Urinary bladder (tissue), 4 donors: ENCODE data around the gene SV2A. TPM values are rescaled to one million over a fixed set of nuclear protein-coding genes. Genes with fewer than 3 reads are reported as not detected.

Experiments used
- DNase-seq: peaks from one replicate; pipeline ENCODE4 v3.0.0-alpha.2; 2015; ENCODE audit errors: extremely low spot score
- H3K27ac ChIP-seq: one replicate; pipeline ENCODE4 v1.5.1; 2013; ENCODE audit warnings: low read depth, mild to moderate bottlenecking, moderate library complexity
- H3K36me3 ChIP-seq: one replicate; pipeline ENCODE4 v1.6.1; 2013; ENCODE audit warnings: mild to moderate bottlenecking, moderate library complexity; ENCODE audit not compliant: insufficient read depth
- H3K4me1 ChIP-seq: one replicate; pipeline ENCODE4 v1.6.1; 2013; ENCODE audit warnings: mild to moderate bottlenecking, moderate library complexity; ENCODE audit not compliant: insufficient read depth
- H3K4me3 ChIP-seq: one replicate; pipeline ENCODE4 v1.5.1; 2013; ENCODE audit warnings: low read depth, low read length
- WGBS: extraction: QIAGEN DNeasy Blood & Tissue Kit; methylation state at CpG from one replicate; pipeline ENCODE4 v1.1.7; 2013; 5-methylcytosine and 5-hydroxymethylcytosine counted together
- polyA plus RNA-seq: library from polyadenylated mRNA; stranded (reverse); fragments of 200-250 nt; gene quantifications from one replicate; pipeline ENCODE4 v1.2.3, GENCODE V29; 2013
- total RNA-seq: library from RNA; depleted of rRNA; stranded (reverse); fragments of >200 nt; gene quantifications from one replicate; pipeline ENCODE4 v1.2.3, GENCODE V29; 2014
- donor health status: healthy with polysubstance abuse.
- donor health status: healthy.

The SV2A gene
- total and polyA plus RNA-seq, 2 donors: 5.5 to 7.3 TPM

DNA sequence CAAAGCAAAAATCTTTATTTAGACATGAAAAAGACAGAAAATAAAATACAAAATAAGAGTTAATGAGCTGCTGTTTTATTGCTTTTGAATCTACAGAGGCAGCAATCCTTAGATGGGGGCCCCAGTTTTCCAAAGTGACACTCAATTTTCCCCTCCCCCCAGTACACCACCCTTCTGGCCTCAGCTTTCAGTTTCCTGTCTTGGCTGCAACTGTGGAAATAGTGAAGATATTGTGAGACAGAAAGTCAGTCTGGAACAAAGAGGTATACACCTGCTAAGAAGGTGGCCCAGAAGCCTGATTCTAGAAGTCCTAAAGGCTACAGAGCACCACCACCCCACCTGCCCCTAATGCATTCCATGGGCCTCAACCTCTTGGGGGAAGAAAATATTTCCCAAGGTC is 20.1 kb upstream of the SV2A start:
- Histone ChIP-seq H3K4me1 (no peaks in the 10 kb centered on the region), H3K36me3 (no peaks in the 10 kb centered on the region), H3K4me3 (no peak overlapping the region), H3K27ac (no peak overlapping the region)
- DNase-seq: no peak

DNA sequence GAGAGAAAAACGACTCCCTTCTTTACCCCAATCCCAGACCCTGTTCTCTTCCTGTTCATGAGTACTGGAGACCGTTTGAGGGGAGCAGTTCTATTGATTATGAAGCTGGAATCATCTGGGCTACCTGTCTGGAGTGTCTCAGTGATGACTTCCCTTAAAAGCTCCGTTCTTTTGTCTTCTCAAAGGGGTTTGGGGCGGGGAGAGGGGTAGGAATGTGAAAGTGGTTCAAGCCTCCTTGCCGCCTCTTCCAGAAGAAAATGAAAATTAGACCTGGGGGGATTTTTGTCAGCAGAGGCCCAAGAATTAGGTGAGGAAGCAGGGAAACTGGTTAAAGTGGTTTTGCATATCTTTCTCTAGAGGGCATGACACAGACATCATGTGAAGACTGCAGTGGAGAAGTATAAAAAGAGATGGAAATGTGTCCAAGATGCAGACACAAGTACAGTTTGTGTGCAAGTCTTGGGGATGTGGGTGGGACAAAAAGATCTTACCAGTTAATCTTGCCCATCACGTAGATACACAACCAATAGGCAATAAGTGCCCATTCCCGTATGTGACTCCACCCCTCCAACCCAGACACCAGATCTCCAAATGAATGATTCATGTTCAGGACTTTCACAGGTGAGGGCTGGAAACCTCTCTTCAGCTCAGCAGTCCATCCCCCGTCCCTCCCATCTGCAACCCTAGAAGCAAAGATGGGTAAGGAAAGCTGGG is 19.5 kb upstream of the SV2A start:
- 10% methylated on average over 8 of the region's 8 CpGs for WGBS
- peak overlapping the region; percentile 4 for H3K4me3 ChIP-seq
- H3K4me1 ChIP-seq: no peaks in the 10 kb centered on the region
- peak overlapping the region; percentile 49 for H3K27ac ChIP-seq
- no peak for DNase-seq
- no peaks in the 10 kb centered on the region for H3K36me3 ChIP-seq

DNA sequence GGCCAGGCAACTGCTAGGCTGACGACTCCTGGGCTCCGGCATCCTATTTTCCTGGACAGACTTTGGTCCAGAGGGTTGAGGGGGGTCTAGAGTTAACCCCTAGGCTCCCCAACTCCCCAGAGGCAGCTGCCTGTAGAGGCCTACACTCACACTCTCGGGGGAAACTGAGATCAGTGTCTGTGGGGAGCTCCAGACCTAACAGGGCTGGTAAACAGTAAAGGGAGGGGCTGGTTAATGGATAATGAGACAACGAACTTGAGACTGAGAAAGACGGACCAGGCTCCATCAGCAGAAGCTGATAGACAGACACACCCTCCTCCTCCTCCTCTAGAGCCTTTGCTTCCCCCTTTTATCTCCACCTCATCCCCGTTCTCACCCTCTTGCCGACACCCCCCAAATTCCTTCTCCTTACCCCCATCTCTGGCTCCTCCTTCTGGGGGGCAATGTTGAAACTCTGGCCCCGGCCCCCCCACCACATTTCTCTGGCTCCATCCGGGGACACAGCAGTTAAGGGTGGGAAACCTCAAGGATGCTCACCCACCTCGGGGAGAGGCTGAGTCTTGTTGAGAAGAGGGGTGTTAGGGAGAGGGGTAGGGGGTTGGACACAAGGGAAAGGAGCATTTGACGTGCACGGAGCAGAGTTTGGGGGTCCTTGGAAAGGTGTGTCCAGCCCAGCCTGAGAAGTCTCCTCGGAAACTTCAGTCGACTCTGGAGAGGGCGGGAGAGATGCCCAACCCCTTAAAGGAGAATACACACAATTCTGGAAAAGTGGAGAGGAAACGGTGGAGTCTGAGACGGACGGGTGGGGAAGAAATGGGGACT is 18.7 kb upstream of the SV2A start, which contains the start of gene MTMR11:
Gene MTMR11 (minus strand): TSS at position 710 of the 822 bp plus-strand sequence. CDS start 232 bp downstream, at position 478.
- WGBS: 14% methylated on average over 18 of the region's 18 CpGs

DNA sequence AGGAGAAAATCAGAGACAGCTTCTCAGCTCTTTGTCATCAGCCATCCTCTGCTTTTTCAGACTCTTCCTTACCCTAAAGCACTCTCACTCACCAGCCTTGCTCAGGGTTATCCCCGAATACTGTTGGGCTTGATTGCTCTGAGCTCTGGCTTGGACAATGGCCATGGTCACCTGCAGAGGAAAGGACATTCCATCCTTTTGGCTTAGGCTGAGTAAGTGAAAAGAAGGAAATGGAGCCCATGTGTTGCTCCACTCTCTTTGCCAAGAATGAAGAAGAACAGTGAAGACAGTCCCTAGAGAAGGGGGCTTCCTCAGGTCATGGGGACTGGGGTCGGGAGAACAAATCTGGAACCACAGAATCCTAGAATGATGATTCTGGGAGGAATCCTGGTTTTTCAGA is 16.7 kb upstream of the SV2A start:
- H3K27ac ChIP-seq: no peak overlapping the region
- WGBS: 83% methylated on average over 2 of the region's 2 CpGs
- no peaks in the 10 kb centered on the region for H3K36me3 ChIP-seq
- no peaks in the 10 kb centered on the region for H3K4me1 ChIP-seq
- no peak overlapping the region for H3K4me3 ChIP-seq
- no peak for DNase-seq

More for the DNA sequence above, 18.7 kb upstream of the SV2A start, which contains the start of gene MTMR11:
- Histone ChIP-seq H3K4me3 (peak within 1 kb of the TSS; percentile 41), H3K4me1 (no peaks in the 10 kb centered on the region), H3K27ac (peak within 1 kb of the TSS; percentile 49), H3K36me3 (no peaks in the 10 kb centered on the region)
- no peak for DNase-seq

DNA sequence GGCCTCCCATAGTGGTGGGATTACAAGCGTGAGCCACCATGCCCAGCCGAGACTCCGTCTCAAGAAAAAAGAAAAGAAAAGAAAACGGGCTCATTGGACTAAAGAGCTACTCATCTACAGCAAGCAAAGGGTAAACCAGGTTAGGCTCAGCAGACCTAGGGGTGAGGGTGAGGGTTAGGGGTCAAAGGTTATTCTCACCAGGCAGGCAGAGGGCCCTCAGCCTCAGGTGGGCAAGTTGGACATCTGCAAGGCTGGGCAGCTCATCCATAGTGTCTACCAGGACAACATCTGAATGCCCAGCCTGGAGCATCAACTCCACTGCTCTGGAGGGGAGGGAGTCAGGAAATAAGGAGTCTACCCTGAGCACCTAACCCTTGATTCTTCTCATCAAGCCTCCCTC is 15.6 kb upstream of the SV2A start:
- no peaks in the 10 kb centered on the region for H3K36me3 ChIP-seq
- H3K4me3 ChIP-seq: no peak overlapping the region
- 99% methylated on average over 4 of the region's 4 CpGs for WGBS
- no peak for DNase-seq
- peaks cover 2% of the 10 kb centered on the region for H3K4me1 ChIP-seq
- H3K27ac ChIP-seq: no peak overlapping the region

DNA sequence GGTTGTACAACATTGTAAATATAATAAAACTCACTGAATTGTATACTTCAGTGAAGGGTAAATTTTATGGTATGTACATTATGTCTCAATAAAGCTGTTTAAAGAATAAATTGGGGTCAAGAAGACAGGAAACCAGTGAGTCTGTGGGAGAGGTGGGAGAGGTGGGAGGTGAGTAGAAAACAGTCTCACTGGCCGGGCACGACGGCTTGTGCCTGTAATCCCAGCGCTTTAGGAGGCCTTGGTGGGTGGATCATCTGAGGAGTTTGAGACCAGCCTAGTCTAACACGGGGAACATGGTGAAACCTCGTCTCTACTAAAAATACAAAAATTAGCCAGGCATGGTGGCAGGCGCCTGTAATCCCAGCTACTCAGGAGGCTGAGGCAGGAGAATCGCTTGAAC is 14.8 kb upstream of the SV2A start:
- 87% methylated on average over 8 of the region's 8 CpGs for WGBS
- H3K36me3 ChIP-seq: no peaks in the 10 kb centered on the region
- no peak overlapping the region for H3K4me3 ChIP-seq

DNA sequence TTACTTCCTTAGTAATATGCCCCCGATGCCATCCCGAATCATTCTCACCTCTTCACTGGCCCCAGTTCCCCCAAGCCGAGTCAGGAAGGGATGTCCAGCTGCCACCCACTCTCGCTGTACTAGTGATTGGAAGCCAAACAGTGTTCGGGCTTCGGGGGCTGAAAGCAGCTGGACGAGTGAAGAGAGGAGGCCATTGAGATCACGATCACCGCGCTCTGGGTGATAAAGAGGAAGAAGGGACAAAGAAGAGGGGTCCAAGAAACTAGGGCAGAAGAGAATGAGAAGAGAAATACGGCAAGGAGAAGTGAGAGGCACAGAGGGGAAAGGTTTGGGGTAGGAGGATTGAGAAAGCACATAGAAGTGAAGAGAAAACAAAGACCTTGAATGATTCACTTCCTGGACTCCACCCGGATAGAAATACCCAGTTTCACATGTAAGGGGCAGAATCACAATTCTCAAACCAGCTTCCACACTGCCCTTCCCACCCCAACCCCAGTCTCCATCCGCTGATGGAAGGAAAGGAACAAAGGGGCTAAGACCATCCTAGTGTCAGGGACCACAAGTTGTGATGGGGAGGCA is 13.7 kb upstream of the SV2A start:
- no peak for DNase-seq
- Histone ChIP-seq H3K4me3 (no peak overlapping the region), H3K4me1 (peaks cover 2% of the 10 kb centered on the region), H3K27ac (no peak overlapping the region), H3K36me3 (no peaks in the 10 kb centered on the region)
- WGBS: 81% methylated on average over 13 of the region's 13 CpGs

More for the DNA sequence above, 14.8 kb upstream of the SV2A start:
- Histone ChIP-seq H3K27ac (no peak overlapping the region), H3K4me1 (peaks cover 2% of the 10 kb centered on the region)
- no peak for DNase-seq

DNA sequence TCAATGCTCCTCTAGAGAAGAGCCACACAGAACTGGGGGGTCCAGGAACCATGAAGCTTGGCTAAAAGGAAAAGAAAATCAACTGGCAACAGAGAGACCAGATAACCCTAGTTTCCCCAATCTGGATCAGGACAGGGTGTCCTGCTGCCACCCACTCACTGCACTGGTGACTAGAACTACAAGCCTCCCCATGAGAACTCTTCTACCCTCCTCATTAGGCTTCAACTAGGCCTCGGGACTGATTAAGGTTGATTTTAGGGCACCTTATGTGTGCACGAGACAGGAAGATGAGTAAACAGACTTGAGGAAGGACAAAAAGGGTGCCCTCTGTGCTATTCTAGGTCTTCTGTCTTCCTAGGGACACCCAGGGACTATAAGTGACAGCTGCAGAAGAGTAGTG is 12.2 kb upstream of the SV2A start:
- Histone ChIP-seq H3K4me3 (no peak overlapping the region), H3K27ac (no peak overlapping the region), H3K4me1 (peaks cover 2% of the 10 kb centered on the region), H3K36me3 (peaks cover 2% of the 10 kb centered on the region)
- DNase-seq: no peak
- 87% methylated on average over 2 of the region's 2 CpGs for WGBS

DNA sequence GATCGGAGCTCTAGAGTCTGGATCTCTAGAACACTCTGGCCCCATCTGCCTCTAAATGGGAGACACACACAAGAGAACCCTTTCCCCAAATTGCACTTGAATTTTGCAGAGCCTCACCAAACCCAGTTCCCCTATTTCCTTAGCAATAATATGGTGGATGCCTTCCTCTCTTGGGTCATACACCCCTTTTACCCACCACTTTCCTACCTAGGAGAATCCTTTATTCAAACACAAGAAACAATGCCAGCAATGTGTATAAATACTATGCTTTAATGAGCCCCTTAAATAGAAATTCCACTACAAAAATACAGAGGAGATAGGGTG is 10.7 kb upstream of the SV2A start:
- DNase-seq: no peak
- WGBS: 0% methylated on average over 1 of the region's 1 CpG
- H3K27ac ChIP-seq: peak overlapping the region; percentile 86
- H3K4me3 ChIP-seq: peak overlapping the region; percentile 77
- H3K4me1 ChIP-seq: peaks cover 2% of the 10 kb centered on the region
- peaks cover 6% of the 10 kb centered on the region for H3K36me3 ChIP-seq

DNA sequence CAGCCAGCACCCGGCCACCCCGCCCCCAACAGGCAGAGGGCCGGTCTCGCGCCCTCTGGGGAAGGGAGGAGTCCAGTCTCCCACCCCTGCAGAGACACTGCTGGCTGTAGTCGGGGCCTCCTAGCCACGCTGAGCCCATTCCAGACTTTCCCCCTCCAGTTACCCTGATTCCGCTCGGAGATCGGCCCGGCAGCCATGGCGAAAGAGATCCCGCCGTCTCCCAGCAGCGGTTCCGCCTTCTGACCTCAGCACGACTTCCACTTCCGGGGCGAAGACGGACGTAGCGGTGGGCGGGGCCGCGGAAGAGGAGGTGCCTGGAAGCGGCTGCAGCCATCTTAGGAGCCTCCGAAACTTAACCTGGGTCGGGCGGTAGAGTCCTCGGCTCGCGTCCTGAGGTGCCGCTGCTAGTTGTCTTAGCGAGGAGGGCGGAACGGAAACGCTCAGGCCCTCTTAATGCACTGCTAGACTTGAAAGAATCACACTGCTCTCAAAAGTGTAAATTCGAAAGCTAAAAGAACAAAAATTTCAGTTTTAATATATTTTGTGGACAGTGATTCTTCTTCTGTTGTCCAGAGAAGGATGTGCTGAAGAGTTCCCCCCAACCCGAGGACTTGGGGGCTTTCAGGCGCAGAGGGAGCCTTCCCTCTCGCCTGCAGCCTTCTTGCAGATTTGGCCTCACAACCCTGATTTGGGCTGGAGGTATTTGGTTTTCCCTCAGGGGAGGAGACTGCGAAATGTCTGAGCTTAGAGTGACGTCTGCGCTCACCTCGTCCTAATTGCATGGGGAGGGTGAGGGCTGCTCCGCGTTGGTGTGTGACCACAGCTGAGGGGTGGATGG is 10.1 kb upstream of the SV2A start, which contains the start of gene SF3B4:
Gene SF3B4 (minus strand): TSS at position 241 of the 838 bp plus-strand sequence. CDS start 44 bp downstream, at position 197.
- Histone ChIP-seq H3K27ac (peak within 1 kb of the TSS; percentile 86), H3K4me3 (peak within 1 kb of the TSS; percentile 77), H3K4me1 (peaks cover 2% of the 10 kb centered on the region), H3K36me3 (peaks cover 7% of the 10 kb centered on the region)
- peak; percentile 87 for DNase-seq
- under 1% methylated on average over 47 of the region's 47 CpGs for WGBS

DNA sequence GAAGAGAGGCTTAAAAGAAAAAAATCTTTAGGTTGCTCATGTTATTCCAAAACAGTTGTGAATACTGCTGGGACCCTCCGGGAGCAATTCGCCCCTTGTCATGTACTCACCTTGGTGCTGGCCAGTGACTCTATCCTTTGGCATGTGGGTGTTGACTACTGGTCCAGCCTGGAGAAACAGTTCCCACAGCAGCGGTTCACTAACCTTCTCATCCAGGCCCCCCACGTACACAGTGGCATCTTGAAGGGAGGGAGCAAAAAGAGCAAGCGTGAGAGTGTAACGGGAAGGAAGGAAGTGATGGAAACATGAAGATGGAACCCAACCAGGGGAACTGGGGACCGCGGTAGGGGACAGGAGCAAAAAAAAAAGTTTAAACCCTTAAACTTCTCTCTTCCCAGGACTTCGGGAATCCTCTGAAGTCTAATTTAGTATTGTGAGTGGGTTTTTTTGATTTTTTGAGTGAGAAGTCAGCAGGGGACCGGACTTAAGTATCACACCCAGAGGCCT is 9.5 kb upstream of the SV2A start:
- Histone ChIP-seq H3K4me1 (peaks cover 2% of the 10 kb centered on the region), H3K4me3 (peak overlapping the region; percentile 77), H3K27ac (no peak overlapping the region), H3K36me3 (peaks cover 7% of the 10 kb centered on the region)
- no peak for DNase-seq
- 5% methylated on average over 10 of the region's 10 CpGs for WGBS

DNA sequence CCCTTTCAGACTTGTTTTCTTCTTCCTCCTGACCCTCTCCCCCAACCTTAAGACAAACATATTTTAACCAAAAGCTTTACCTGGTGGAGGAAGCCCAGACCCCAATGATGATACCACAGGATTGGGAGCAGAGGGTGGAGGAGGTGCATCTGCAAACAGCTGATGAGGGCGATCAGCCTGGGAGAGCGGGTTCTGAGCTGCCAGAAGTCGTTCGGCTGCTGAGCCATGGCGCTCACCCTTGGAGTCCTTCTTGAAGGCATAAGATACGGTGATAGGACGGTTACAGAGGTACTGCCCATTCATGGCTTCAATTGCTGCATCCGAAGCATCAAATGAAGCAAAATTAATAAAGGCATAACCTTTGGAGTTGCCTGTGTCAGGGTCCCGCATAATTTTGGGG is 8.7 kb upstream of the SV2A start:
- no peak overlapping the region for H3K4me3 ChIP-seq
- 94% methylated on average over 9 of the region's 9 CpGs for WGBS
- peaks cover 7% of the 10 kb centered on the region for H3K36me3 ChIP-seq
- DNase-seq: no peak
- peaks cover 2% of the 10 kb centered on the region for H3K4me1 ChIP-seq
- H3K27ac ChIP-seq: no peak overlapping the region

DNA sequence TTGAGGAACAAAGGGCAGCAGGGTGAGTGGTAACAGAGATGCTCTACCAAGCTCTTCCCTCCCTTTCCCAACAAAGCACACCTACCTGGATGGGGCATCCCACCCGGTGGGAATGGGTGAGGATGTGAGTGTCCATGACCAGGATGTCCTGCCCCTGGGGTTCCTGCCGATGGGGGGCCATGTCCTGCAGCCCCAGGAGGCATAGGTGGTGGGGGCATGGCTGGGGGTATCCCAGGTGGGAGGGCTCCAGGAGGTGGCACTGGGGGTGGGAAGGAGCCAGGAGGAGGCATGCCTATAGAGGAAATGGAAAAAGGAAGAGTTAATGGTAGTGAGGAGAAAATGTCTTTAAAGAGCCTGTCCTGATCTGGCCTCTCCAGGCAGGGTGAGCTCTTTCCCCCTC is 8.1 kb upstream of the SV2A start:
- no peak overlapping the region for H3K4me3 ChIP-seq
- H3K27ac ChIP-seq: no peak overlapping the region
- DNase-seq: no peak
- 83% methylated on average over 2 of the region's 2 CpGs for WGBS
- H3K36me3 ChIP-seq: peaks cover 7% of the 10 kb centered on the region
- peaks cover 2% of the 10 kb centered on the region for H3K4me1 ChIP-seq
